Gastrocnemius medialis (tissue), 4 donors: Measurements from ENCODE around the gene THOP1. TPM values are rescaled to one million over a fixed set of nuclear protein-coding genes. Genes with fewer than 3 reads are reported as not detected.
A peak's percentile ranks its signal among the peaks of the same experiment; 100 is the strongest.

Experiments
- ATAC-seq, 2 donors: fragments of 150-250 bp; one replicate each; pipeline ENCODE4 v1.9.1; 2016
- DNase-seq, 2 donors: peaks; one replicate each; pipeline ENCODE4 v3.0.0-alpha.2; 2019
- H3K27ac ChIP-seq, 4 donors: fragments of 200-600 bp; sonication (generic); 1 replicate in 1 of 4; 2 replicates in 3 of 4; pipeline ENCODE4 v1.5.1; 2016 to 2018; ENCODE audit warnings: mild to moderate bottlenecking in 2 of 4, moderate library complexity in 1 of 4
- H3K27me3 ChIP-seq, 3 donors: fragments of 200-600 bp; sonication (generic) in 2 of 3; 1 replicate in 1 of 3; 2 replicates in 2 of 3; pipeline versions ENCODE4 v1.5.1 to v1.6.0; 2016 to 2019; ENCODE audit warnings: mild to moderate bottlenecking in 1 of 3, moderate library complexity in 1 of 3
- H3K36me3 ChIP-seq, 2 donors: fragments of 200-600 bp; sonication (generic) in 1 of 2; one replicate each; pipeline ENCODE4 v1.5.1; 2017 to 2018
- H3K4me1 ChIP-seq, 2 donors: fragments of 200-600 bp; sonication (generic) in 1 of 2; one replicate each; pipeline ENCODE4 v1.5.1; 2016 to 2017; ENCODE audit warnings: mild to moderate bottlenecking in 2 of 2
- H3K4me3 ChIP-seq, 4 donors: fragments of 200-600 bp; sonication (generic) in 3 of 4; 1 replicate in 1 of 4; 2 replicates in 3 of 4; pipeline ENCODE4 v1.5.1; 2016 to 2019; ENCODE audit warnings: mild to moderate bottlenecking in 2 of 4
- H3K9me3 ChIP-seq, 3 donors: fragments of 200-600 bp; sonication (generic) in 2 of 3; 1 replicate in 1 of 3; 2 replicates in 2 of 3; pipeline ENCODE4 v1.5.1; 2016 to 2019
- POLR2A ChIP-seq, 2 donors: fragments of 450-650 bp; IDR thresholded peaks; one replicate each; pipeline ENCODE4 v1.6.1; 2017; ENCODE audit warnings: antibody characterized with exemption in 2 of 2, mild to moderate bottlenecking in 2 of 2, moderate library complexity in 2 of 2
- in situ Hi-C, 4 donors: fragments of 200-750 bp; cut with MboI; loops; one replicate each; pipeline versions ENCODE4 v1.15.0 to v1.8.0; 2017; ENCODE audit warnings: low sequenced_read_pairs in 4 of 4
- intact Hi-C: fragments of 100-400 bp; cut with DNase I; formaldehyde crosslinking; loops from one replicate; pipeline ENCODE4 v1.15.1; 2023; ENCODE audit warnings: low total_unique reads
- total RNA-seq, 4 donors: library from RNA; depleted of rRNA; stranded (reverse); fragments of >200 nt; gene quantifications; one replicate each; pipeline versions ENCODE4 v1.1.0 to v1.2.3, GENCODE V29; 2016
- TF ChIP-seq, protein P1 (sequence below), 5 experiments: fragments of 450-650 bp in 3 of 5; fragments of 200-600 bp in 2 of 5; sonication (generic) in 2 of 5; IDR thresholded peaks in 4 of 5; conservative IDR thresholded peaks in 1 of 5; 1 replicate in 4 of 5; 2 replicates in 1 of 5; pipeline ENCODE4 v1.5.1; 2016 to 2019; ENCODE audit warnings: antibody characterized with exemption in 5 of 5, mild to moderate bottlenecking in 3 of 5, moderate library complexity in 3 of 5

Gene THOP1
- total RNA-seq, 4 donors from 2014 or later: 31.5 to 114 (median 73.0) TPM

DNA sequence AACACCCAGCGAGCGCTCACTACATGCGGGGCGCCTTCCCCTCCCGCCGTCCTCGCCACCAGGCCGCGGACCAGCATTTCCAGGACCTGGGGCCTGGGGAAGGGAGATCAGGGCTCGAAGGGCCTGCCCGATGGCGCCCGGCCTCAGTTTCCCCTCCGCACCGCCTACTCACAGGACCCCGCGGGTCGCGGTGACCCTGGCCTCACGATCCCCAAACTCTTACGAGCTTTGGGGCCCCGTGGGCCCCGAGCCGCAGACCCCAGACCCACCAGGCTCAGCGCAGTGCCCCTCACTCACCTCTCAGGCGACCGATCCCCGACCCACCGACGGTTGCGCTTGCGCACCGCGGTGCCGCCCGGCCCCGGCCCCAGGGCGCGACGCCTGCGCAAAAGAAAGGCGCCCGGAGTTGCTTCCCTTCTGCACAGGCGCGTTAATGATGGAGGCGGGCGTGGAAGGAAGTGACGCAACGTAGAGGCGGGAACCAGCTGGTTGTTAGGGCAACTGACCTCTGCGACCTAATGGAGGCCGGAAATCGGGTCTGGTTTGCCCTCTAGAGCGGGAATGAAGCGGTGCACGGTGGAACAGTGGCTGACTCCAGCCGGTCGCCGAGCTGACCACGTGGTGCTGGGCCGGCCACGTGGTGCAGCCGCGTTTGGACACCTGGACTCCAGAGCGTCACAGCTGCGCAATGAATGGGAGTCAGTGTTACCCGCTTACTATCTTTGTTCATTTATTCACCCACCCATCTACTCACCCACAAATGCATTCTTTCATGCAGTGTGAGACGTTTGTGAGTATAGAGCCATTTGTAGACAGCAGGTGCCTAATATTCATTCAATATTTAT lies 2.1 kb upstream of the THOP1 start, which contains the start of gene SGTA:
Gene SGTA, minus strand, starts transcription at position 338 of the 845 bp plus-strand sequence. CDS start 14,205 bp downstream, outside the sequence.
- H3K4me1 ChIP-seq: peaks cover 61 to 64% of the 10 kb centered on the region in 2 donors
- intact Hi-C loops: no loop called here

DNA sequence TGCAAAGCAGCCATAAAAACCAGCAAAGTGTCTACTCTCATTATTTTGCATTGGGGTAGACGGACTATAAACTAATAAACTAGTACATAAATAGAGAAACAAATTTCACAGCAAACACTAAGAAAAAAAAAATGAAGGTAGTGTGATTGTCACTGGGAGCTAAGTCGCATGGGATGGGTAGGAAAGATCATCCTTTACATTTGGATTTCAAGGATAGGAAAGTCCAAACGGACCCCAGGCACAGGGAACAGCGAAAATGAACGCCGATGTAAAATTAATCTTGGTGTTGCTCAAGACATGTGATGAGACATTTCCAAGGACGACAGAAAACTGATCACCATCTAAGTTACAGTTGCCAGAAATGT lies 1.5 kb upstream of the THOP1 start:
- intact Hi-C loops: no loop called here
- DNase-seq: no peak
- no peak for ATAC-seq
- H3K4me1 ChIP-seq: peaks cover 55 to 59% of the 10 kb centered on the region in 2 donors
- H3K27ac ChIP-seq: peak overlapping the region; percentile 86 to 96 (median 93)
- in situ Hi-C loops: no loop called here
- no peaks in the 10 kb centered on the region for H3K9me3 ChIP-seq
- H3K27me3 ChIP-seq: no peaks in the 10 kb centered on the region
- TF ChIP-seq POLR2A (IDR thresholded peaks at IDR 0.05): no peak
- TF ChIP-seq, protein P1, sequence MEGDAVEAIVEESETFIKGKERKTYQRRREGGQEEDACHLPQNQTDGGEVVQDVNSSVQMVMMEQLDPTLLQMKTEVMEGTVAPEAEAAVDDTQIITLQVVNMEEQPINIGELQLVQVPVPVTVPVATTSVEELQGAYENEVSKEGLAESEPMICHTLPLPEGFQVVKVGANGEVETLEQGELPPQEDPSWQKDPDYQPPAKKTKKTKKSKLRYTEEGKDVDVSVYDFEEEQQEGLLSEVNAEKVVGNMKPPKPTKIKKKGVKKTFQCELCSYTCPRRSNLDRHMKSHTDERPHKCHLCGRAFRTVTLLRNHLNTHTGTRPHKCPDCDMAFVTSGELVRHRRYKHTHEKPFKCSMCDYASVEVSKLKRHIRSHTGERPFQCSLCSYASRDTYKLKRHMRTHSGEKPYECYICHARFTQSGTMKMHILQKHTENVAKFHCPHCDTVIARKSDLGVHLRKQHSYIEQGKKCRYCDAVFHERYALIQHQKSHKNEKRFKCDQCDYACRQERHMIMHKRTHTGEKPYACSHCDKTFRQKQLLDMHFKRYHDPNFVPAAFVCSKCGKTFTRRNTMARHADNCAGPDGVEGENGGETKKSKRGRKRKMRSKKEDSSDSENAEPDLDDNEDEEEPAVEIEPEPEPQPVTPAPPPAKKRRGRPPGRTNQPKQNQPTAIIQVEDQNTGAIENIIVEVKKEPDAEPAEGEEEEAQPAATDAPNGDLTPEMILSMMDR (IDR thresholded peaks at IDR 0.05 in 4 of 5, conservative IDR thresholded peaks at IDR 0.05 in 1 of 5): no peak
- peak overlapping the region in 3 of 4 donors; percentile 32 to 97 (median 66) for H3K4me3 ChIP-seq
- no peaks in the 10 kb centered on the region for H3K36me3 ChIP-seq

More for the DNA sequence above, 2.1 kb upstream of the THOP1 start, which contains the start of gene SGTA:
- Histone ChIP-seq H3K27ac (peak within 1 kb of the TSS; percentile 86 to 96 (median 93)), H3K9me3 (no peaks in the 10 kb centered on the region), H3K27me3 (no peaks in the 10 kb centered on the region), H3K4me3 (peak within 1 kb of the TSS; percentile 66 to 97 (median 90)), H3K36me3 (no peaks in the 10 kb centered on the region)
- ATAC-seq (peak; percentile 97 to 98), DNase-seq (peak; percentile 99)
- in situ Hi-C loops: no loop called here
- TF ChIP-seq, protein P1 (IDR thresholded peaks at IDR 0.05 in 4 of 5, conservative IDR thresholded peaks at IDR 0.05 in 1 of 5): peak; percentile 42 to 55 (median 47)
- peak; percentile 88 to 95 for TF ChIP-seq POLR2A (IDR thresholded peaks at IDR 0.05)

DNA sequence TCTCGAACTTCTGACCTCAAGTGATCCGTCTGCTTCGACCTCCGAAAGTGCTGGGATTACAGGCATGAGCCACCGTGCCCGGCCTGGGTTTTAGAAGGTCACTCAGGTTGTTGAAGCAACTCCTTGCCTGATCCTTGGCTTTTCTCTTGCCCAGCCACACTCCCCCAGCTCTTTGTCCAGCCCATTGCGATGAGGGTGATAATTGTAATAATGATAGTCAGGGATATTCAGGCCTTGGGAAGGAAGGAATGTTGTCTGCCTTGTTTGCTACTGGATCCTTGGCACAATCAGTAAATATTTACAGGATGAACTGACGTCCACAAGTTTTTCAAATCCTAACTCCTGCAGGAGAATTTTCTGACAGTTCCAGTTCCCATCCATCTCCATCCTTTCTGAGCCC lies 1.8 kb downstream of the THOP1 start:
- H3K4me3 ChIP-seq: no peak overlapping the region
- no peaks in the 10 kb centered on the region for H3K27me3 ChIP-seq
- DNase-seq (no peak), ATAC-seq (no peak)
- no peak overlapping the region for H3K27ac ChIP-seq
- TF ChIP-seq, protein P1 (IDR thresholded peaks at IDR 0.05 in 4 of 5, conservative IDR thresholded peaks at IDR 0.05 in 1 of 5): no peak
- no peak for TF ChIP-seq POLR2A (IDR thresholded peaks at IDR 0.05)
- H3K4me1 ChIP-seq: peaks cover 25 to 30% of the 10 kb centered on the region in 2 donors
- peaks cover 0 to 13% of the 10 kb centered on the region in 2 donors for H3K36me3 ChIP-seq
- H3K9me3 ChIP-seq: no peaks in the 10 kb centered on the region
- intact Hi-C loops (no loop called here), in situ Hi-C loops (no loop called here)

DNA sequence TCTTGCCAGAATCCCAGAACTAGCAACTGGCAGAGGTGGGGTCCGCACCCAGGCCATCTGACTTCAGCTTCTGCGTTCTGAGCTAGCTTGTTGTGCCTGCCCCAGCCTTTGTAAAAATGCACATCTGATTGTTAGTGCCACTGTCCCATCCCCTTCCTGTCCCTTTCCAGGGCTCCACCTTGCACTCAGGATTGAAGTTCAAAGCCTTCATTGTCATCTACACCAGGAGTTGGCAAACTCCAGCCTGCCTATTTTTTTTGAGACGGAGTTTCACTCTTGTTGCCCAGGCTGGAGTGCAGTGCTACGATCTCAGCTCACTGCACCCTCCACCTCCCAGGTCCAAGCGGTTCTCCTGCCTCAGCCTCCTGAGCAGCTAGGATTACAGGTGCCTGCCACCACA lies 2.9 kb downstream of the THOP1 start:
- no peak for DNase-seq
- no peak for TF ChIP-seq POLR2A (IDR thresholded peaks at IDR 0.05)
- TF ChIP-seq, protein P1 (IDR thresholded peaks at IDR 0.05 in 4 of 5, conservative IDR thresholded peaks at IDR 0.05 in 1 of 5): no peak
- ATAC-seq: no peak
- in situ Hi-C loops: no loop called here
- H3K4me1 ChIP-seq: peaks cover 22 to 26% of the 10 kb centered on the region in 2 donors
- H3K27me3 ChIP-seq: no peaks in the 10 kb centered on the region
- no peak overlapping the region for H3K4me3 ChIP-seq
- H3K36me3 ChIP-seq: peaks cover 0 to 19% of the 10 kb centered on the region in 2 donors
- H3K9me3 ChIP-seq: no peaks in the 10 kb centered on the region
- intact Hi-C loops: no loop called here
- no peak overlapping the region for H3K27ac ChIP-seq
